WTC11 (cell line): ENCODE data around the gene HAPSTR1.

ENCODE experiments used
- CREB1 ChIP-seq: sonication (generic); formaldehyde crosslinking; IDR thresholded peaks from 2 replicates; pipeline ENCODE4 v1.8.0; 2023; ENCODE audit warnings: mild to moderate bottlenecking, missing genetic modification reagents
- EMX1 ChIP-seq: fragments of 250-450 bp; sonication (Bioruptor Pico); IDR thresholded peaks from 2 replicates; pipeline ENCODE4 v1.8.0; 2021; ENCODE audit warnings: mild to moderate bottlenecking
- TF ChIP-seq, protein P1 (sequence below): fragments of 200-600 bp; IDR thresholded peaks from 2 replicates; pipeline ENCODE4 v1.8.0; 2022; ENCODE audit warnings: antibody characterized with exemption
- TF ChIP-seq, protein P2 (sequence below): sonication (generic); formaldehyde crosslinking; IDR thresholded peaks from 2 replicates; pipeline ENCODE4 v1.8.1; 2023; ENCODE audit warnings: mild to moderate bottlenecking, missing genetic modification reagents
- TF ChIP-seq, protein P3 (sequence below): sonication (generic); formaldehyde crosslinking; IDR thresholded peaks from 2 replicates; pipeline ENCODE4 v1.8.1; 2022; ENCODE audit warnings: missing genetic modification reagents, borderline replicate concordance
- TF ChIP-seq, protein P4 (sequence below): sonication (generic); formaldehyde crosslinking; IDR thresholded peaks from 2 replicates; pipeline ENCODE4 v1.8.0; 2022; ENCODE audit warnings: mild to moderate bottlenecking, missing genetic modification reagents
- TF ChIP-seq, protein P5 (sequence below): fragments of 250-450 bp; sonication (Bioruptor Pico); conservative IDR thresholded peaks from 2 replicates; pipeline ENCODE4 v1.9.0; 2021; ENCODE audit warnings: mild to moderate bottlenecking

DNA sequence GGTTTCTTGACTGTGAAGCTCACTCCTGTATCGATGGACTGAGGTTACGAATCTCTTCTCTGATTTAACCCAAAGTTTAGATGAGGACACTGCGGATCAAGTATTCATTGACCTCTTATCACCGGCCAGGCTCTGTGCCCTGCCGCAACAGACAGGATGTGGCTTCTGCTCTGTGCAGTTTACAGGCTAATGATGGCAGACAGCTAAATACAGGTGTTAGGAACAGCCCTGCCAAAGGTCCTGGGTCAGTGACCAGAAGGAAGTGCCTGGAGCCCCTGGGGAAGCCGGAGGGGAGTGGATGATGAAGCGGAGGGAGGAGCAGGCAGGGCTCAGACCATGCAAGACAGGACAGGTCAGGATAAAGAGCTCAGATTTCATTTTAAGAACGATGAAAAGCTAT lies 44.4 kb downstream of the HAPSTR1 start:
- TF ChIP-seq, protein P1, sequence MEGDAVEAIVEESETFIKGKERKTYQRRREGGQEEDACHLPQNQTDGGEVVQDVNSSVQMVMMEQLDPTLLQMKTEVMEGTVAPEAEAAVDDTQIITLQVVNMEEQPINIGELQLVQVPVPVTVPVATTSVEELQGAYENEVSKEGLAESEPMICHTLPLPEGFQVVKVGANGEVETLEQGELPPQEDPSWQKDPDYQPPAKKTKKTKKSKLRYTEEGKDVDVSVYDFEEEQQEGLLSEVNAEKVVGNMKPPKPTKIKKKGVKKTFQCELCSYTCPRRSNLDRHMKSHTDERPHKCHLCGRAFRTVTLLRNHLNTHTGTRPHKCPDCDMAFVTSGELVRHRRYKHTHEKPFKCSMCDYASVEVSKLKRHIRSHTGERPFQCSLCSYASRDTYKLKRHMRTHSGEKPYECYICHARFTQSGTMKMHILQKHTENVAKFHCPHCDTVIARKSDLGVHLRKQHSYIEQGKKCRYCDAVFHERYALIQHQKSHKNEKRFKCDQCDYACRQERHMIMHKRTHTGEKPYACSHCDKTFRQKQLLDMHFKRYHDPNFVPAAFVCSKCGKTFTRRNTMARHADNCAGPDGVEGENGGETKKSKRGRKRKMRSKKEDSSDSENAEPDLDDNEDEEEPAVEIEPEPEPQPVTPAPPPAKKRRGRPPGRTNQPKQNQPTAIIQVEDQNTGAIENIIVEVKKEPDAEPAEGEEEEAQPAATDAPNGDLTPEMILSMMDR: no peak
- TF ChIP-seq EMX1 (CRISPR knock-in tag): no peak
- TF ChIP-seq, protein P2, sequence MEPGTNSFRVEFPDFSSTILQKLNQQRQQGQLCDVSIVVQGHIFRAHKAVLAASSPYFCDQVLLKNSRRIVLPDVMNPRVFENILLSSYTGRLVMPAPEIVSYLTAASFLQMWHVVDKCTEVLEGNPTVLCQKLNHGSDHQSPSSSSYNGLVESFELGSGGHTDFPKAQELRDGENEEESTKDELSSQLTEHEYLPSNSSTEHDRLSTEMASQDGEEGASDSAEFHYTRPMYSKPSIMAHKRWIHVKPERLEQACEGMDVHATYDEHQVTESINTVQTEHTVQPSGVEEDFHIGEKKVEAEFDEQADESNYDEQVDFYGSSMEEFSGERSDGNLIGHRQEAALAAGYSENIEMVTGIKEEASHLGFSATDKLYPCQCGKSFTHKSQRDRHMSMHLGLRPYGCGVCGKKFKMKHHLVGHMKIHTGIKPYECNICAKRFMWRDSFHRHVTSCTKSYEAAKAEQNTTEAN: no peak
- TF ChIP-seq, protein P3, sequence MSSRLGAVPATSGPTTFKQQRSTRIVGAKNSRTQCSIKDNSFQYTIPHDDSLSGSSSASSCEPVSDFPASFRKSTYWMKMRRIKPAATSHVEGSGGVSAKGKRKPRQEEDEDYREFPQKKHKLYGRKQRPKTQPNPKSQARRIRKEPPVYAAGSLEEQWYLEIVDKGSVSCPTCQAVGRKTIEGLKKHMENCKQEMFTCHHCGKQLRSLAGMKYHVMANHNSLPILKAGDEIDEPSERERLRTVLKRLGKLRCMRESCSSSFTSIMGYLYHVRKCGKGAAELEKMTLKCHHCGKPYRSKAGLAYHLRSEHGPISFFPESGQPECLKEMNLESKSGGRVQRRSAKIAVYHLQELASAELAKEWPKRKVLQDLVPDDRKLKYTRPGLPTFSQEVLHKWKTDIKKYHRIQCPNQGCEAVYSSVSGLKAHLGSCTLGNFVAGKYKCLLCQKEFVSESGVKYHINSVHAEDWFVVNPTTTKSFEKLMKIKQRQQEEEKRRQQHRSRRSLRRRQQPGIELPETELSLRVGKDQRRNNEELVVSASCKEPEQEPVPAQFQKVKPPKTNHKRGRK (CRISPR knock-in tag): no peak
- no peak for TF ChIP-seq CREB1 (CRISPR knock-in tag)
- TF ChIP-seq, protein P4, sequence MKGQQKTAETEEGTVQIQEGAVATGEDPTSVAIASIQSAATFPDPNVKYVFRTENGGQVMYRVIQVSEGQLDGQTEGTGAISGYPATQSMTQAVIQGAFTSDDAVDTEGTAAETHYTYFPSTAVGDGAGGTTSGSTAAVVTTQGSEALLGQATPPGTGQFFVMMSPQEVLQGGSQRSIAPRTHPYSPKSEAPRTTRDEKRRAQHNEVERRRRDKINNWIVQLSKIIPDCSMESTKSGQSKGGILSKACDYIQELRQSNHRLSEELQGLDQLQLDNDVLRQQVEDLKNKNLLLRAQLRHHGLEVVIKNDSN (CRISPR knock-in tag): no peak
- TF ChIP-seq, protein P5, sequence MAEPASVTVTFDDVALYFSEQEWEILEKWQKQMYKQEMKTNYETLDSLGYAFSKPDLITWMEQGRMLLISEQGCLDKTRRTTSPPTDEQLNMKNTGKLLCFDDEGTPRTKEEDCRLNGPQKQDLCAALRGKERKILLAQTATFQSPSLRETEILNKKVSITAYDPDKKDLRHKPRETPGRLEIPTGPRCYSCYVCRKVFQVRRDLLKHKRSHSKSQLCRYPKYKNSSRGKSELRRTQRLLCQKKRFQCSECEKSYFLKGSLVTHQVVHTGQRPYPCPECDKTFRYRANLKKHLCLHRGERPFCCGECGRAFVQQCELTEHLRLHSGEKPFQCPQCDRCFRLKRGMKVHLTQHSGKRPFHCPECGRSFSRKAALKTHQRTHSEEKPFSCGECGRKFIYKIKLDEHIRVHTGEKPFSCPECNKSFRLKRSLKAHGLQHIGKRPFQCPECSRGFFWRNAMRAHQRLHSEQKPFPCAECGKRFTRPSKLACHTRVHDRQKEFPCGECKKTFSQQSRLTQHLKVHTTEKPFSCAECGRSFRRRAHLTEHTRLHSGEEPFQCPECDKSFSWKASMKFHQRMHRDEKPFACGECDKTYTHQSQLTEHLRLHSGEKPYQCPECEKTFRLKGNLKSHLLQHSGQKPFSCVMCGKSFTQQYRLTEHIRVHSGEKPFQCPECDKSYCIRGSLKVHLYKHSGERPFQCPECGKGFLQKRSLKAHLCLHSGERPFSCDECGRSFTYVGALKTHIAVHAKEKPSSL: no peak
